ENCODE results near the gene ADCY5. TPM values are rescaled to one million over a fixed set of nuclear protein-coding genes. Genes with fewer than 3 reads are reported as not detected.

The ADCY5 gene
- total RNA-seq, 1 donor from 2014 or later = not detected

Other genes starting within 250 kb of the ADCY5 start
- gene SEC22A, start 247.1 kb downstream of the ADCY5 start, total RNA-seq = 37.0 and 57.2 TPM in 2 replicates
- 13.1 and 19.5 TPM in 2 replicates for gene HACD2, start 136.0 kb upstream of the ADCY5 start, total RNA-seq

Data from glomerular endothelial cell (primary cell).